NCI-H128 (cell line): Measurements from ENCODE around the gene ADTRP.

Experiments used
- DNase-seq: peaks from one replicate; lab custom pipeline; 2025; ENCODE audit not compliant: unreplicated experiment; lab: John Stamatoyannopoulos, UW

ADTRP gene

DNA sequence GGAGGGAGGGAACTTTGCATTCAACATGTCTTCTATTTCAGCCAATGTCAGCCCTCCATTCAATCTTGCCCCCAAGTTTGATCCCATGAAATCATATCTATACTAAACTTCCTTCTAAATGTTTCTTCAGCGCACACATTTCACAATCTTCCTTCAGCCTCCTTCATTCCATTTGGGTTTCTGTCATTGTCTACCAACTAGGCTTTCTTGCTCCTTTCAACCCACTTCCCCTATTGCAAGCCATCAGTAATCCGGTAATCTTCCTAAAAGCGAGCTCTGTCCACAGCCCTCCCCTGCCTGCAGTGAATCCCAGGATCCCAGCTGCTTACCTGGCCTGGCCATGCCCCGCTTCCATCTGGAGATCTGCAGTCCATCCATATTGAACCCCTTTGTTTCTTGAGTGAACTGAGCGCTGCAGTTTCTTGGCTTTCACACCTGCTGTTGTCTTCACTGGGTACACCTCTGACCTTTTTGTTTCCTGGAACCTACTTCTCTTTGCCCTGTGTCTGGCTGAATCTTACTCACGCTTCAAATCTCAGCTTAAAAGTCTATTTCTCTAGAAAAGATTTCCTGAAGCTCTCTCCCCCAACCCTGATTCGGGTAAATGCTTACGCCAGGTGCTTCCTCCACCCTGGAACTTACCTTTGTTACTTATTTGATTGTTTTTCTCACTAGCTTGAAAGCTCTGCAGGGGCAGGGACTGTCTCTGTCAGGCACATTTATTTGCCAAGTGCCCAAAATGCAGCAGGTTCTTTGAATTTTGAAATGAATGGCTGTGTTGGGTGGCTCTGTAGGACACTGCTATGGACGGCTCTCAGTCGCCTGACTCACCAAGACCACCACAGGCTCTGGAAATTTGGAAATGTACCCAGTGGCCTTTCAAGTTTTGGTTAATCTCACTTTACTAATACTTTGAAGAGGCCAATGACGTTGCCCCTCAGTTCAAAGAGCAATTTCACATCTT, 50.3 kb downstream of the ADTRP start:
- DNase-seq = no peak

DNA sequence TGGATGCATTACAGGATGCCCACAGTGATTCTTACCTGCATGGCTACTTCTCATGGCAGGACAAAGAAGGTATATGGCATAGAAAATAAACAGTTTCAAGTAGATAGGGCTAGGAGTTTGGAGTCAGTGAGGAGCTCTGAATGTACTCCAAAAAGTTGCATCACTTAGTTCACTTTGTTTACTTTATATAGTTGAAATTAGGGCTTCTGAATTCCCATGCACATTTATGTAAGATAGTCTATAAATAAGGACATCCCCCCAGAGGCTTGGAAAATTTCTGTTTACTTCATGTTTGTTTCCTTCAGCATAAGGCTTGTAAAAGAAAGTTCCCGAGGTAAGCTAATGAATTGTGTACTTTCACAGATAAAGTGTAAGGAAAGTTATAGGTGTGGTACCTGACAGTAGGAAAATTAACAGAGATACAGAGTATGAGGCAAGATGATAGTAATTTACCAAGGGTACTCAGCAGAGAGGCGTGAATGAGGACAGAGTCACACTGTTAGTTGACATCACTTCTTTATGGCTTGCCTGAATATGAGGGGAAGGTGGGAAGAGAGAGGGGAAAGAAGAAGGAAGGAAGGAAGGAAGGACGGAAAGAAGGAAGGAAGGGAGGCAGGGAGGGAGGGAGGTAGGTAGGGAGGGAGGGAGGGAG, 51.1 kb downstream of the ADTRP start:
- no peak for DNase-seq

DNA sequence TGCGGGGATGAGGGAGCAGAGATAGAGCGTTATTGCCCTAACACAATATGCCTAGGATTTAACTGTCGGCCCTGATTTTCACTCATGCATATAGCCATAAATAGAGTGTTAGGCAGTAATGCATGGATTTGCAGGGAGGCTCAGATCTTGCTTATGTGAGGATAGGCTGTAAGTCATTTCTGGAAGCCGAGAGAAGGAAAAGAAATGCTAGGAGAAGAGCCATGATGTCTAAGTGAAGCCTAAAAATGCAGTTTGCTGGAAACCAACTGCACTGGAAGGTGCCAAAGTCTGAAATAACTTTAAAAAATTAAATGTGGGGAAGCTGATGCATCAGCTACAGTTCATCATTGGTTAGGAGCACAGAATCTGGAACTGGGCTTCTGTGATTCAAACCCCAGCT, 54.3 kb downstream of the ADTRP start:
- DNase-seq = no peak

DNA sequence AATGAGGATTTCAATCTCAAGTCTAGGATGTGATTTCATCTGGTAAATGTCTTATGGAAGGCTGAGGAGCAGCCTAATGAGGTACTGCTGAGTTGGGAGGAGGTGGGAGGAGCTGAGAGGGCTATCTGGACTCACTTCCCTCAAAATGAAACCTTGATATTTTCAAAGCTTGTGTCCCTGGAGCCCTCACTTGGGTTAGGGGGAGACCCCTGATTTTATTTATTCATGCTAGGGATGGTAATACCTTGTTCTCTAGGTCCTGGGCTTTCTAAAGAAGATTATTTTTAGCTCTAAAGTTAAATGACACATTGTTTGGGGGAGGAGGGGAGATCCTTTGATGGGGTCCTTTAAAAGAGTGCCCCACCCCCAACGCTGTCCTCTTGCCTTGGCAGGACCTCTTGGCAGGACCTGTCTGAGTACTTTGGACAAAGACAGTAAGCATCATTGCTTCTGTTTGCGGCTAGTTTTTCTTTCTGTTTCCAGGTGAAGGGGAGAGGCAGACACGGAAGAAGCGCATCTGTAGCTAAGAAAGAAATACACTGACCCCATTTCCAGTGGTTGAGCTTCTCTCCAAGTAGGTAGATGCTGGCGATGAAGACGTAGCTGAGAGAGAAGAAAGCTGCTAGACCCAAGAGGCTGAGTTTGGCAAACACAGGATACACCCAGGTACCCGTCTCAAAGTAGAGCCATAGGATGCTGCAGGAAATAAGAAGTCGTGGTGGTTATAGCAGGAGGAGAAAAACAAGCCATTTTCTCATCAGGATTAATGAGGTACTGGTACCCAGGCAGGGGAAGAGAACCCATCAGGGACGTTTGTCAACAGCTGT, 55.6 kb downstream of the ADTRP start:
- DNase-seq = no peak

DNA sequence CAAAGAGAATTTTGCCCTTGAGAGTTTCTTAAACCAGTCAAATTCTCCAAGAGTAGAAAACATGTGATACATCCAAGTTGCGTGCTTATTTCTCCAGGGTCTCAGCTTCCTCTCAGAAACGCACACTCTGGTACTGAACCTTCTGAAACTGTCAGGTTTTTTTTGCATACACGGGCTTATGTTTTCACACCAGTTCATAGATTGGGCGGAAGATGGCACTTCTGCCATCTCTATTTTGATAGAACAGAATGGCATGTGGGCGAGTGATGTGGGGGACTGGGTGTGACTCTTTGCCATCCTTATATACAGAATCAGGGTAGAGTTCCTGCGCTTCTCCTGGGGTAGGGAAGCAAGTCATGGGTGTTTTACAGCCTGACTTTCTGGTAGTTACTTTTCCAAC, 56.4 kb downstream of the ADTRP start:
- DNase-seq = no peak

DNA sequence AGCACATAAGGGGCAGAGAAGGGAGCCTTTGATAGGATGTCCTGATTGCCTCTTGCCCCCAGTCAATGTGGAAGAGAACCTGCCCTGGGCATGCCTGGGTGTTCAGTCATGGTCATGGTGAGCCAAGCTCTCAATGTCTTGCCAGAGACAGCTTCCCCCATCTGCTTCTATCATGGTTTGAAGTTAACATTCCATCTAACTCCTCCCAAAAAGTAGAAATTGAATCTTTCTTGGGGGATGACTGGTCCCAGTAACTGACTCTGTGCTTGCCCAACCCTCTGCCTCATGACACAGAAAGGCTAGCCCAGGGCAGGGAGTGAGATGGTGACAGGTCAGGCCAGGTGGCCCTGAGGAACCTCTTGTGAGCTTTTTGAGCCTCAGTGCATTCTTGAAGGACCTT, 60.1 kb downstream of the ADTRP start:
- no peak for DNase-seq

DNA sequence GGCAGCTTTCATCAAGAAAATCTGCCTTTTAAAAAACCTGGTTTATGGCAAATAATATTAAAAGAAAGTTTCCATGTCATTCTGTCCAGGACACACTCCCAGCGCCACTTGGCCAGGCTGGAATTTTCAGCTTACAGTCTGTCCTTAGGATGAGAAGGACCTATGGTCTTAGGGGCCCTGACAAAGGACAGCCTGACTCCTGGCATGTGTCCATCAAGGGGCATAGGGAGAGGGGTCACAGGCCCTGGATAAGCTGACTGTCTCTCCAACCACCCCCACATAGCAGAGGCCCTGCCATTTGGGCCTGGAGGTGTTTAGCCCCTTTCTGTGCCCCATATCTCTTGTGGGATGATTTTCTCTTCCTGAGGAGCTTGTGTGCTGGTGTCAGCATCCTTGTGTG, 60.6 kb downstream of the ADTRP start:
- no peak for DNase-seq

DNA sequence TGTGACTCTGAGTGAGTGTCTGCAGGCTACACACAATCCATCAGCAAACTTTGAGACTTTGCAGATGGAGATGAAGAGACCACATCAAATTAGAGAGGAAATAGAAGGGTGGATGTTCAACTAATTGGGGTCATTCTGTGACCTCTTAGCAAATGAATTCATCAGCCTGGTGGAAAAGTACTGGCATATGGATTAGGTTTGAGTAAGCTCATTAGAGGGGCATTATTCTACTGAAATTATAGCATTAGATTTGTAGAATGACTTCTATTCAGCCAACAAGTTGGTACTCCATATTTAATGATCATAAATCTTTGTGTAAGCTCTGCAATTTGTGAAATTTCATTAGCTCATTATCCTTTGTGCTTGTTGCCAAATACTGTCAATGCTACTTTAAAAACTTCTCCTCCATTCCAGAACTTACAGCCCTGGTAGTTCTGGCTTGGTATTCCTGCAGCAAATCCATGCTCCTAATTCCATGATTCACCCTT, 63.8 kb downstream of the ADTRP start:
- DNase-seq = no peak

DNA sequence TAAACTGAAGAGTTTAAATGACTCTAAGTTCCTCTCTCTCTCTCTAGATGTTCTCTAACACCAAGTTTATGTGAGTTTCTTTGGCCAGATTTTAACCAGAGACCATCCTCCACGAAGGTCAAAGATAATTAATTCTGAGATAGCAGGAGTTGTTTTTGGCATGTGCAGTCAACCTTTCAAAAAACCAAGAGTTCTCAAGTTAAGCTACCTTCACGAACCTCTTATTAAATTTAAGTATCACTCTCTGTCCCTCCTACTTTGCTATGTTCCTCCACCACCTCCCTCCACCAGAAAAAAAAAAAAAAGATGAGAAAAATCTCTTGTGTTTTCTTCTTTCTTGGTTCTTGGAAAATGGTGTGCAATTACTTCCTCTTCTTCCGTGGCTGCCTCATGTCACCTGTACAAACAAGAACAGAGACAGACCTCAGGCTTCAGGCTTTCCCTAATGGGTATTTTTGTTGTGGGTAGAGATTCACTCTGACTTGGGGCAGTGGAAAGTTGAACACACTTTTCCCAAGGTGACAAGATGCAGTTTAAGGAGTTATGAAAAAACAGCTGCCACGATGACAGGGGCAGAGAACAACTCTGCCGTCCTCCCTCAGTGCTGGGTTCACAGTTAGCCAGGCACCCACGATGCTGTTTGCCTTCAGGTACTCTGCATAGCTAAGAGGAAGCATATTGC, 64.3 kb downstream of the ADTRP start:
- DNase-seq = no peak

DNA sequence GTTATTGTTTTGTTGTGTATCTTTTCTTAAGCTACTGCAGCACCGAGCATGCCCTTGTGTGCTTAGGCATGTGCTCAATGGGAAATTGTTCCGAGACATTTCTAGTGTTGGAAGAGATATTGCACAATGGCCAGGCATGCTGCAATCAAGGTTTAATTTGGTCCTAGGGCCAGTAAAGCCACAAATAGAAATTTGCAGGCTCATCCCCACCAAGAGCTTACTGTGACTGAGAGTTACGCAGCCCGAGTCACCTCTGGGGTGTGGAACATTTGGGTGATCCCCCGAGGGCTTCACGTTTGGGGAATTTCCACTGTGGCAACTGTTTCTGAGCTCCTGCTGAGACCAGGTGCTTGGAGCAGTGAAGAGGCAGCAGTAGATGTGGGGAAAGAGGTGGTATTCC, 65.8 kb downstream of the ADTRP start:
- DNase-seq = no peak

DNA sequence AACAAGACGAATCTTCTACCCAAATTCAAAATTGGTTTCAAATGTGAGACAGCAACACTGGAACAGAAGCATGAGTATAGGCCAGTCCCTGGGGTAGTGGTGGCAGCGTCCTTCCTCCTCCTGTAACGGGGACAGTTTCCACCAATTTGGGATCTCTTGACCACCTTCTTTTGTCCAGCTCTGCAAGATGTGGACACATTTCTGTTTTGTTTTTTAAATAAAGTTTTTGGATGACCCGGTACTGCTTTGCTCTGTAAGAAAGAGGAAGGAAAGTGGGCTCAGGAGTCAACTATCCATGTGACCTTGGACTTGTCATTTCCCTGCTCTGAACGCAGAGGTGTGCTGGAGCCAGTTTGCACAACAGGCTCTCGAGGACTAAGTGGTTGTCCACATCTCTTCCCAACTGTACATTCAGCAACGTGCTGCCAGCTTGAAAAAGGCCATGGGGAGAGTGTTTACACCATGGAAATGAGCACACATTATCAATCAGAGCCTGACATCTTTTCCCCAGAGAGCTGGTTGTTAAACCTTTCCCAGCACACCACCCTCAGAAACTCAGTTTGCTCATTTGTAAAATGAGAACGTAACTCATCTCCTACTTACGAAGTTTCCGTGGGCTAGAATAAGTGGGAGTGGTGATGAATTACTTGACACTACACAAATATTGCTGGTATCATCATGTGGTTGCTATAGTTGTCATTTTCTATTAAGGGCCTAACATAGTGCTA, 66.5 kb downstream of the ADTRP start:
- no peak for DNase-seq

DNA sequence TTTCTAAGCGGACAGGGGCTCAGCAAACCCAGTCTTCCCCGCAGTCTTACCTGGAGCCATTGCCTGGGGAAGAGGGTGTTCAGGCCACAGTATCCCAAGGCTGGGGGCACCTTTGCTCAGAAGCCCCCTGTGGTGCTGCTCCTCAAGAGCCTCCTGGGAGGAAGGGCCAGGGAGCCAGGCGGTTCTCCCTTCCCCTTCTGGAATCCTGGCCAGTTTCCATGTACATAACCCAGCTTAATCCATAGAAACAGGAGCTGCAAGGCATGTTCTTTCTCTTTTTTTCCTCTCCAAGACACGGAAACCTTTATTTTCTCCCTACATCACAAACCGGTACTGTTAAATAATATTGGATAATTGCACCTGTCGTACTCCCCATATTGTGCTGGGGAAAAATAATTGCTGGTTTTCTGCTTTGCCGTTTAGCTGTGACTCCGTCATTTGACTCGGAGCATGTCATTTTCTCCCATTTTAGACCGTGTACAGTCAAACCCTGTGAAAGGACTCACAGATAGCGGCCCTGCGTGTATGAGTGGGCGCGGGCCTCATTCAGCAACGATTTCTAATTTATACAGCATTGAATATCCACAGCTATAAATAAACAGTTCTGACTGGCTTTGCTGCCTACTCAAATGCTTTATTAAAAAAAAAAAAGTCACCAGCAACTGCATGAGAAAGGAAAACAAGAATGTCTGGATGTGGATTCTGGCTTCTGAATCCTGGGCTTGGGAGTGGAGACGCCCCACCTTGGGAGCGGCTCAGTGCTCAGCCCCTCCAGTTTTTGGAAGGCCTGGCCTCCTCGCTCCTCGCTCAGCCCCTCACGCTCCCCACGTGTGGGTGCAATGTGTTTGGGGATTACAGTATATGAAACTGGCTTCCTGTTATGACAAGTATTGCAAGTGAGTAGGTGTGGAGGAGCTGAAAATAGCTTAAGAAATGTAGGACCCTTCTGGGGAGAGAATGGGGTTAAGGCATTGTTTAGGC, 67.3 kb downstream of the ADTRP start:
- no peak for DNase-seq

DNA sequence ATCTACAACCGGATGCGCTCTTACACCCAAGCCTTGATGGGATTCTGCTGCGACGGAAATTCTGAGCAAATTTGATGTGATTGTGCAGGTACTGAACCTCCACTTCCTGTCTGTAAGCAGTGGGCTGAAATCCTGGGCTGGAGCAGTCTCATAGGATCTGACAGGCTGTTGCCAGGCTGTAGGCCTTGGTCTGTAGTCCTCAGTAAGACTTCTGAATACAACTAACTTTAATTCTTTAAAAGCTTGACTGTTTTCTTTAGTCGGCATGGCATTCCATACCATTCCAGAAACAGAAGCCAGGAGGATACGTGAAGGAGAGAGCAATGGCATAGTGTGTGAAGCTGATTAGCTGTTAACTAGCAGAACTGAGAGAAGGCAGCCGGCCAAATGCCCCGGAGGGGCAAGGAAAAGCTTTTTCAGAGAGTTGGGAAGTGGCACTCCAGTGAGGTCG, 68.3 kb downstream of the ADTRP start:
- no peak for DNase-seq

DNA sequence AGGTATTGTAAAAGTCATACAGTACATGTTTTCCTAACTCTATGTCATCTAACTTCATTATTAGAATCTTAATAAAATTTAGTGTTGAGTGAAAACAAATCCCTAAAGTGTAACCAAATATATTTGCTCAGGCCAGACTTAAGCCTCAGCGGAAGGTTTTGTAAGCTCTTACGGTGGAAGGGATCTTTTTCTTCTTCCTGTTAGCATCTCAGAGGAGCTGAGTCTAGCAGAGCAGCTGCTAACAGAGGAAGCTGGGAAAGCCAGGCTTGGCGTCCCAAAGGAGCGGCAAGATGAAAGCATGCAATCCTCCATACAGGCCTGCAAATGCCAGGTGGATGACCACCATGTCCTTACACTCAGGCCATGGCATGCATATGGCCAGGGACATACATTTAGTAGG, 72.4 kb downstream of the ADTRP start:
- no peak for DNase-seq

DNA sequence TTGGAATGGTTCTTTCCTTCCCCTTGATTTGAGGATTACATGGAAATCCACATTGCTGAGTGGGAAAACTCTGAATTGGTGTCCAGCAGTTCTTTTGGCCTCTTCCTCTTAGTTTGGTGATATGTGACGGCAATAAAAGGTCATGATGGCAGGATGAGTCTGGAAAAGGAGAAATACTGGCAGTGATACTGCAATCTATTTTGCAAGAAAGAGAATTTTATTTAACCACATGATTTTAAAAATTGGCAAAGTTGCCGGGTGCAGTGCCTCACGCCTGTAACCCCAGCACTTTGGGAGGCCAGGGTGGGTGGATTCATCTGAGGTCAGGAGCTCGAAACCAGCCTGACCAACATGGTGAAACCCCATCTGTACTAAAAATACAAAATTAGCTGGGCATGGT, 73.1 kb downstream of the ADTRP start:
- DNase-seq = no peak

DNA sequence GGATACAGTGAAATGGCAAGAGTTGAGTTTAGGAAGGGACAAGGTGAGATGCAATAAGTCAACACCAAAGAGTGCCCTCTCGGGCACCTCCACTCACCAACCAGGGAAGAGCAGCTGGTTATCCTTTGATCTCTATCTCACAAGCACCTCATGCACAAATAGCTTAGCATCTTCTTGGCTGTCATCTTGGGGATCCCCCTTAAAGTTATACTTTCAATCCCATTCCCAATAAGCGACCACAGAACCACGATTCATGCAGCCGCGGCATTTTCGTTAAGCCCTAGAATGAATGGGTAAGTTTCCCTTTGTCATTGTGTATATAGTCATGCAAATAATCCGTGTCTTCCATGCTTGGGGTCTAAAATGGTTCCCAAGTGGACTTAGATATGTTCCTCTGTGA, 73.5 kb downstream of the ADTRP start:
- DNase-seq = no peak

DNA sequence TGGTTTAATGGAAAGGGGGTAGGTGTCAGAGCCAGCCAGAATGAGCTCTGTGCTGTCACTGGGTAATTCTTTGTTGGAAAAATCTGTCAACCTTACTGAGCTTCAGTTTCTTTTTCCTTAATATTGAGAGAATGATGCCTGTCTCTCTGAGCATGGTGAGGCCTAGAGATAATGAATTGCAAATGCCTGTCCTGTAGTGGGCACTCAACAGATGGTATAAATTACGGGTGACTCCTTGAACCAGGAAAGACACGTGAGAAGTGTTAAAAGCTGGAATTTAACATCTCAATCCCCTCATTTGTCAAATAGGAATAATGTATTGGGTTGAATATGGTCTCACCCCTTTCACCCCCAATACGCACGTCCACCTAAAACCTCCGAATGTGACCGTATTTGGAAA, 74.9 kb downstream of the ADTRP start:
- DNase-seq = no peak

DNA sequence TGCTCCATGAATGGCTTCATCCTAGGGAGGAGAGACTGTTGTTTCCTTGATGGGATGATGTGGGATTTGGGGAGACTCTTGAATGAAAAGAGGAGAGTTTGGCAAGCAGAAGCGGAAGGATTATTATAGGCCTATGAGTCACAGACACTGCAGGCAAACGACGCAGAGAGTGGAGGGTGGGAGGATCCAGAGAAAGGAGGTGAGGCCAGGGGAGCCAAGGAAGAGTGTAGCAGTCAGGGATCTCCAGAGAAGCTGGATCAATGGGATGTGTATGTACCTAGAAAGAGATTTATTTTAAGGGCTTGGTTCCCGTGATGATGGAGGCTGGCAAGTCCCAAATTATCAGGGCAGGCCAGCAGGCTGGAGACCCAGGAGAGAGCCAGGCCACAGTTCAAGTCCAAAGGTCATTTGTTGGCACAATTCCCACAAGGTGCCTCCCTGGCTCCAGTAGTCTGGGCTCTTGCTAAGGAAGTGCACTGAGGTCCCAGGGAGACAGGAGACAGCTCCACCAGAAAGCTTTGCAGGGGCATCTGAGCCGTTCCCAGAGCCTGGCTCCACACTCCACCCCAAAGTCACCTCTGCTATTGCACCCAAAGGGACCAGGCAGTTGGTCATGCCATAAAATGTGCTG, 76.0 kb downstream of the ADTRP start:
- DNase-seq = no peak

DNA sequence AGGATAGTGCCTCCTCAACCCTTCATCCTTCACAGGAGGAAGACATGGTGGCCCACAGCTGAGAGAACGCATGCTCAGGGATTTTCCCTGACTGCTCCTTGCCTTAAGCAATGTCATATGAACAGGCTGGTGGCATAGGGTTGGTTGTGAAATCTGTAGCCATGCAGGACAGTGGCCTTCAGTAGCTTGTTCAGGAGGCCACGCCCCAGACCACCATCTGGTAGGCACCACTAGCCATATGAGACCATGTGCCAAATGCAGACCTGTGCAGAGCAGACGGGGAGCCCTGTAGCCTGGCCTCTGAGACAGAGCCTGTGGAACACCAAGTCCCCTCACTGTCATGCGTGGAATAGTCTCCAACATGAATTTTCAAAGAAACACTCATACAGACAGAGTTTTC, 76.5 kb downstream of the ADTRP start:
- no peak for DNase-seq
